HG03469 (cell line): ENCODE results near the gene CCSER1.
"Not testable (repeated sequence)": the region's sequence is repeated elsewhere in the genome, so short reads cannot be mapped to it uniquely, and the experiment has no call there.

Source experiments
- ATAC-seq: cut with Tn5 transposase; IDR thresholded peaks from one replicate; pipeline ENCODE4 v1.9.1; 2021; ENCODE audit warnings: mild to moderate bottlenecking, moderate library complexity, moderate number of reproducible peaks; ENCODE audit not compliant: unreplicated experiment

CCSER1 gene

DNA sequence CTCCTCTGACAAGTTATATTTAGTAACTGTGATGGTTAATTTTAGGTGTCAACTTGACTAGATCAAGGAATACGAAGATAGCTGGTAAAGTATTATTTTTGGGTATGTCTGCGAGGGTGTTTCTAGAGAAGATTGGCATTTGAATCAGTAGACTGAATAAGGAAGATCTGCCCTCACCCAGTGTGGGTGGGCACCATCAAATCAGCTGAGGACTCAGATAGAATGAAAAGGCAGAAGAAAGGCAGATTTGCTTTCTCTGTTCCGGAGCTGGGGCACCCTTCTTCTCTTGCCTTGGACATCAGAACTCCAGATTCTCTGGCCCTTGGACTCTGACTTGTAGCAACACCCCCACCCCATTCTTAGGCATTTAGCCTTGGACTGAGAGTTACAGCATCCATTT, 981.6 kb downstream of the CCSER1 start:
- ATAC-seq = no peak

DNA sequence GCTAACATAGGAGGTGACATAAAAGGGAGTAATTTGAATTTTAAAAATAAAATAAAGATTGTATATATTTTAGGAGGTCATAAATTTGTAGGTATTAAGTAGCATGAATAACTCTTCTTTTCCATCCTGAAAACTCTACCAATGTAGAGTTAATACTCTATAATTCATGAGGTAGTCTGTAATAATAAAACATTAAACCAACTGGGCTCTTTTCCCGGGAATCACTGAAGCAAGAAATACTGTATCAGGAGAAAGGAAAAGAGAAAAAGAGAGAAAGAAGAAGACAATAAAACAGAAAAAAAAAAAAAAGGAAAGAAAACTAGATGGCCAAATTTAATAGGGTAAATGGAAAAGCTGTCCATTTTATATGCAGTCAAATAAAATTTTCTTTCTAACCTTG, 984.4 kb downstream of the CCSER1 start:
- no peak for ATAC-seq

DNA sequence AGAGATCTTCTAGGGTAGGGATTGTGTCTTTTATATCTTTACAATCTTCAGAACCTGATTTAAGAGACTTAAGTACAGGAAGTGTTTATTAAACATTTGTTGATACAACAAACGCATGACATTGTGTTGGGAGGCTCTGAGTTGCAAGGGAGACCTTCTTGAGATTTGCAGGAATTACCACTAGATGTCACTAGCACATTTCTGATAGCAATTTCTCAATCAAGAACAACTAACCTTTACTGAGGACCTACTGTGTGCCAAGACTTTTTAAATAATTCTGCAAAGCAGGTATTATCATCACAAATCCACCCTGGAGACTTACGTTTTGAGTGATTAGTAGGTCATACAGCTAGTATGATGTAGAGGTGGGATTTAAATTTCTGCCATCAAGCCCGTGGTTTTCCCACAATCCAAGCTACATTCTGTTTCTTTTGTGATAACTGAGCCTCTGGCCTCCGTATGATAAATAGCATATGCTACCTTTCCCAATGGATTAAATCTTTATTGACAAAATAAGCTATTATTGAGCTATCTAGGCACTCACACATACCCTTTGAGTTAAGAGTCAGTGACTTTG, 986.0 kb downstream of the CCSER1 start:
- no peak for ATAC-seq

DNA sequence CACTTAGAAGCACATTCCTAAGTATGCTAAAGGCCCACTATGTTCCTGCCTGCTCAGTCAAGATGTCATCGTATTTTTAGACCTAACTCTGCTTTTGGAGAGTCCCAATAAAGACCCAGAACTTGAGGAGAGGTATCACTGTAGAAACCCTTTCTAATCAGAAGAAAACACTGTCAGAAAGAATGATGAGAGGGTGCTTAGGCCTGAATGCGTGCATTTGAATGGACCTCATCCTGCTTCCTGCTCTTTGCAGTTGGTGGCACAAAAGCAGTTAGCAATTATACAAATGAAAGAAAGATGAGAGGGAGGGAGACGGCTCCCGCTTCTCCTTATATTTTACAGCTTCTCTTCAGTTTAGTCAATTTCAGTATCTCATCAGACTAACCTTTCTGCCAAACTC, 987.2 kb downstream of the CCSER1 start:
- ATAC-seq = no peak

DNA sequence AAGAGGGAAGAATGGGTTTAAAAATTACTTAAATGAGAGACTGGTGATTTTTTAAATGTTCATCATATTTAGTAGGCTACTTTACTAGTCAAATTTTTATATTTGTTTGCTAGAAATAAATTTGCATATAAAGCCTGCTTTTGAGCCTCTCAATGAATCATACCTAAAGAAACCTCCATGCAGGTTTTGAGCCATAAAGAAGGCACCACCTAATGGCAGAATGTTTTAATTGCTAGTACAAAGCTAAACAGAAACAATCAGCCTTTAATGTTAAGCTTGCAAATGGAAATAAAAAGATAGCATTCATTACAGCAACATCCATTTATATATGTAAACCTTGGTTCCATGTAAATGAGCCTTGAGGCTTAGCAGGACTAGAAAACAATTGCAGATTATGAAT, 989.7 kb downstream of the CCSER1 start:
- ATAC-seq = no peak

DNA sequence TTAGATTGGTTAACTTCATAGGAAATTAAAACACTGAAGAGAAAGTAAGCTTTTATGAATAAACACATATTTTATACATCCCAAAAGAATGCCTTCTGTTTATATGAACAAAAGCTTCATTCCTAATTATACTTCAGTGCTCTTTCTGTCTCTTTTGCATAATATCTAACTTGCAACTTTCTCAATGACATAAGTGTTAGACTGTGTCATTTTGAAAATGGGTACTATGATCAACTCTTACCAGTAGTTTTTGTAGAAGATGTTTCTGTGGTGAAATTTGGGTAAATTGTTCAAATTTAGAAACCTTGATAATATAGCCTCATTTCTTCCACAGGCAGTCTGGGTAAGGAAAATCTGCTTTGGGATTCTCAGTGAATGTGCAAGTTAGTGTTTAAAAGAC, 991.4 kb downstream of the CCSER1 start:
- ATAC-seq = no peak

DNA sequence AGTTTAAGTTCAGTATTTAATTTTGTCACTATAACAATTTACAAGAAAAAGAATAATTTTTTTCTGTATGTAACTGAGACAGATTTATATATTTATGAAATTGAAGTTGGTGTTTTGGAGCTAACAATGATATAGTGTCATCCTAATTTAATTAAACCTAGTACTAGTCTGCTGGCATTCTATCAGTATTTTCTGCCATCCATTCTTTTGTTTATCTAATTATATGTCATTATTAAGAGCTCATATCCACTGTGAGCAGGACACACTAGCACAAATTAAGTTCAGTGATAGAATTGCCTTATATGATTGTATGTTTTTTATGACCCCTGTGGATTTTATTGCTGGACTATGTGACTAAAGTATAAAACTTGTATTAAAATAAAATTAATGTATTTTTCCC, 996.5 kb downstream of the CCSER1 start:
- ATAC-seq = no peak

DNA sequence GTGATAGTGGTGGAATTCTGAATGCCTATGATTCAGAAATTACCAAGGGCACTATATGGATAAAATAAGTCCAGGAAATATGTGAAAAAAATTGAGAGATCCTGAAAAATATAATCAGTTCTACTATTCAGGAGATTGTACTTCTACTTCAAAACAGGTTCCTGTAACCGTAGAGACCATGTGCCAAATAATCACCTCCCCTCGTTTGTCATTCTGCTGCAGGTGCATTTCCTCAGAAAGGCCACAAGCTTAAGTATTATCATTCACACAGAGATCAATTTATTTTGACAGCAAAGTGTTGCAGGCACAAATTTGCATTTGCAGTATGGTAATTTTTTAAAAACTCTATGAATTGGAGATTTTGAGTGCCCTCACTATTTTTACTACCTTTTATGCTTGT, 1000.0 kb downstream of the CCSER1 start:
- ATAC-seq = no peak

DNA sequence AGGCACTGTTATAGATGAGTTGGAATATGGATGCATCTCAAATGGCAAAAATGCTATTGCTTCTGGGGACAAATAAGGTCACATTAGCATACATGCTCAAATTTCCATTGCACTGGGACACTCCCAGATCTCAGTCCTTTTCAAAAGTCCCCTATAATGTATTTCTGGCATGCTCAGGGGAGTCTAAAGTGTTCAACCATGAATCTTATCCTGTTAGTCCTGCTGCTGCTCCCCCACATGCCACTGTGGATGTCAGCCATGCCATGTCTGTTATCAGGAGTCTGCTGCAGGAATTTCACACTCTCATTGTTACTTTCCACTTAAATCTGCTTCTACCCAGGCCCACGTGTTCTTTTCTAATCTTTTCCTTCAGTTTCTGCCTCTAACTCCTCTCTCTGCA, 1000.6 kb downstream of the CCSER1 start:
- ATAC-seq = no peak

DNA sequence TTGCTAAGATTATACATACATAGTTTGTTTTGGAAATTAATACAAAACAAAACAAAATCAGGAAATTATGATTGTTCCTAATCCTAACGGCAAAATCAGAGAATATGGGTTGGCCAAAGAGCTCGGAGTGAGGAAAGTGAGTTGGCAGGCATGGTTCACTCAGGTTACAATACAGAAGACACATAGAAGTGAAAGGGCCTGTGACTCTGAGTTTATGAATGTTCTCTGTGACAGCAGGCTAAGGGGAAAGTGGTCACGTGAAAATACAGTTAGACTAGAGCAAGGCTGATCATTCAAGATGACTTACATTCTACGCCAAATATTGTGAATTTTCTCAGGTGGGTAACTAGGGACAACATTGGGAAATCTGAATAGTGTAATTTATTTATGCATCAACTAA, 1001.3 kb downstream of the CCSER1 start:
- ATAC-seq = no peak

DNA sequence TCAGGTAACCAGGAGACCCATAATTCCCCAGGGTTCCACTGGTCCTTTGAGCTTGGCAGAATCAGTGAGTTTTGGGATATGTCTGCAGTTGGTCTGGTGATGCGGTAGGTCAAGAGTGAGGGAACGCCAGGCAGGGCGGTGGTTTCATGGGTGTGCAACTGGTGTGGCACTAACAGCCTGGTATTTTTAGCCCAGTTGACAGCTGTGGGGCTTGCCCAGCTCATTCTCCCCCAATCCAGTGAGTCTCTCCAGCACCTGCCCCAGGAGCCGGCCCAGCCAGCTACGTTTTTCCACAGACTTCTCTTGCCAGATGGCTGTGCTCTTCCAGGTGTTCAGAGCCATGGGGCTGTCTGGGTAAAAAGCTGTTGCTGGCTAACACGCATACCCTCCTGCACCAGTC, 1019.9 kb downstream of the CCSER1 start:
- ATAC-seq = no peak

DNA sequence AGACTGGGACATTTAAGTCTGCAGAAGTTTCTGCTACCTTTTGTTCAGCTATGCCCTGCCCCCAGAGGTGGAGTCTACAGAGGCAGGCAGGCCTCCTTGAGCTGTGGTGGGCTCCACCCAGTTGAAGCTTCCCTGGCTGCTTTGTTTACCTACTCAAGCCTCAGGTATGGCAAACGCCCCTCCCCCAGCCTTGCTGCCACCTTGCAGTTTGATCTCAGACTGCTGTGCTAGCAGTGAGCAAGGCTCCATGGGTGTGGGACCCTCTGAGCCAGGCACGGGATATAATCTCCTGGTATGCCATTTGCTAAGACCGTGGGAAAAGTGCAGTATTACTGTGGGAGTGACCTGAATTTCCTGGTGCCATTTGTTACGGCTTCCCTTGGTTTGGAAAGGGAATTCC, 1026.8 kb downstream of the CCSER1 start:
- not testable (repeated sequence) for ATAC-seq

DNA sequence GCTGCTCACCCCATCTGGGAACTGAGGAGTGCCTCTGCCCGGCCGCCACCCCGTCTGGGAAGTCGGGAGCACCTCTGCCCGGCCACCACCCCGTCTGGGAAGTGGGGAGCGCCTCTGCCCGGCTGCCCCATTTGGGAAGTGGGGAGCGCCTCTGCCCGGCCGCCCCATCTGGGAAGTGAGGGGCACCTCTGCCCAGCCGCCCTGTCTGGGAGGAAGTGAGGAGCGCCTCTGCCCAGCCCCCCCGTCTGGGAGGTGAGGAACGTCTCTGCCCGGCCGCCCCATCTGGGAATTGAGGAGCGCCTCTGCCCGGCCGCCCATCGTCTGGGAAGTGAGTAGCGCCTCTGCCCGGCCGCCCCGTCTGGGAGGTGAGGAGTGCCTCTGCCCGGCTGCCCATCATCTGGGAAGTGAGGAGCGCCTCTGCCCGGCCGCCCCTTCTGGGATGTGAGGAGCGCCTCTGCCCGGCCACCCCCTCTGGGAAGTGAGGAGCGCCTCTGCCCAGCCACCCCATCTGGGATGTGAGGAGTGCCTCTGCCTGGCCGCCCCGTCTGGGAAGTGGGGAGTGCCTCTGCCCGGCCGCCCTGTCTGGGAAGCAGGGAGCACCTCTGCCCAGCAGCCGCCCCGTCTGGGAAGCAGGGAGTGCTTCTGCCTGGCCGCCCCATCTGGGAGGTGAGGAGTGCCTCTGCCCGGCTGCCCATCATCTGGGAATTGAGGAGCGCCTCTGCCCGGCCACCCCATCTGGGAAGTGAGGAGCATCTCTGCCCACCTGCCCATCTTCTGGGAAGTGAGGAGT, 1040.9 kb downstream of the CCSER1 start:
- not testable (repeated sequence) for ATAC-seq

DNA sequence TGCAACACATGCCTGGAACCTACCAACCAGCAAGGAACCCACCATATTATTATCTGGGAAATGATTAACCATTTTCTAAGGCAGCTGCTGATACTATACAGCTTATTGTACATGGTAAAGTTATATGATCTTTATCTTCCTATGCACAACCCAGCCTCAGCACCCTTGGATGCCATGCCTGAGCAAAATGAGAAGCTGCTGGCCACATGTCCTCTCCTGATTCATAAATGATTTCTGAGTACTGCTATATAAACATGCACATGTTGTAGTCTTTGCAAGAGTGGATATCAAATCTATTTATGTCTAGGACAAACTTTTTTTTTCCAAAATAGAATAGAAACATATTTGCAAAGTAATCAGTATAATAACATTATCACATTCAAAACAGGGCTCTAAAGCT, 1043.6 kb downstream of the CCSER1 start:
- no peak for ATAC-seq

DNA sequence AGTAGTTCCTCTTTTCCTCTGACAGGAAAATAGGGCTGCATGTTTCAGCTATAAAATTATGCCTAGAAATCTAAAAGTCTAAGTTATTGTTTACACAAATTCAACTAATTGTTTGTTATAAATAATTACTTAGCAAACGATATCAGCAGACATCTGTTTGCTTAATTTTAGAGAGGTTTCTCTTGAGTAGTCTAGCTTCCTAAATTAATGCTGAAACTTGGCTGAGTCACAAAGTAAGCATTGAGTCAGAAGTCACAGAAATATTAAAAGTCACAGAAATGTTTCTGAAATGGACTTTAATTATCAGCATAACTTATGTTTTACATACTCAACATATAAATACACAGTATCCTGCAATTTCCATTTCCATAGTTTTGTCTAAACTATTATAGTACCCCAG, 1044.0 kb downstream of the CCSER1 start:
- no peak for ATAC-seq

DNA sequence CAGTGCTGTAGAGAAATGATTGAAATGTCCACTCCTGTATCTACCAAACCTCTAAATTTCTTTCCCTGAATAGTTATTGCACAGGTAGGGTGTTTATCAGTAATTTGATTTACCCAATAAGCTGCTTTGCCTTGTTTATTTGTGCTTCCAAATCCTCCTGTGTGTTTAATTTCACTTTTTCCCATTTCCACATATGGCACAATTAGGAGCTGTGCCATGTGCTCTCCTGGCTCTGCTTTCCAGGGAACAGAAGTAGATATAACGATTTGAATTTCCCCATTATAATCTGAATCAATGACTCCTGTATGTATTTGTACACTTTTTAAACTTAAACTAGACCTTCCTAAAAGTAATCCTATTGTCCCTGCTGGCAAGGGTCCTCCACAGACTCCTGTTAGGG, 1057.9 kb downstream of the CCSER1 start:
- not testable (repeated sequence) for ATAC-seq

DNA sequence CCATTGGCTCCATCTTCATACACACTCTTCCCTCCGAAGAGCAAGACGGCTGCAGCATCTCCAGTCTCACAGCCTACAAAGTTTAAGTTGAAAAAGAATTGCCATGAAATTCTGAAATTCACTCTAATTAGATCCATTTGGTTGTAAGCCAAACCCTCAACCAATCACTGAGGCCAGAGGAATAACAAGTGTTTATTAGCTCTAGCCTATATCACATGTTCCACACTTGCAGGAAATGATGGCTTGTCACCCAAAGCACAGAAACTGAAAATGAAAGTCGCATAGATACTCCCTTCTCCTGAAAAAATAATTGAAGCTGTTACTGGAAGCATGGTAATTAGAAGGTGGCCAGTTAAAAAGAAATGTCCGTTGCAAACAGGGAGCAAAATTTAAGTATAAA, 1071.8 kb downstream of the CCSER1 start:
- ATAC-seq = no peak

DNA sequence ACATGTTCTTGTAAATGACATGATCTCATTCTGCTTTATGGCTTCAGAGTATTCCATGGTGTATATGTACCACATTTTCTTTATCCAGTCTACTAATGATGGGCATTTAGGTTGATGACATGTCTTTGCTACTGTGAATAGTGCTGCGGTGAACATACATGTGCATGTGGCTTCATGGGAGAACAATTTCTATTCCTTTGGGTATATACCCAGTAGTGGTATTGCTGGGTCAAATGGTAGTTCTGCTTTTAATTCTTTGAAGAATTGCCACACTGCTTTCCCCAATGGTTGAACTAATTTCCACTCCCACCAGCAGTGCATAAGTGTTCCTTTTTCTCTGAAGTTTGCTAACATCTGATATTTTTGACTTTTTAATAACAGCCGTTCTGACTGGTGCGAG, 1080.3 kb downstream of the CCSER1 start:
- no peak for ATAC-seq

DNA sequence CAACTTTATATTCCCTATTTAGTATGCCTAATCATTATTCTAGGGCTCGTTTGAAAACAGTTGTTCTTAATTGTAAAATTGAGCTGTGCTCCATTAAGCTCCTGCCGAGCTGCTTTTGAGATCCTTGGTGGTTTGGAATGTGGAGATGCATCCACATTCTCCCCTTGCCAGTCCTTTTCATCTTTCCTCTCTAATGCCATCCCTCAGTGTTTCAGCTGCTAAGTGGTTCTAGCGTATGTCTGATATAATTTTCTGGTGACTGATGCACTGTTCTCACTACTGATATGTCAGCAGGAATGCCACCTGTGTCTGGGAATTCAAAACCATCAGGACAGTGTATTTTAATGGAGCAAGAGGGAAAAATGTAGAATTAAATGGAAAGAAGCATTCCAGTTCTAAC, 1085.0 kb downstream of the CCSER1 start:
- ATAC-seq = no peak

DNA sequence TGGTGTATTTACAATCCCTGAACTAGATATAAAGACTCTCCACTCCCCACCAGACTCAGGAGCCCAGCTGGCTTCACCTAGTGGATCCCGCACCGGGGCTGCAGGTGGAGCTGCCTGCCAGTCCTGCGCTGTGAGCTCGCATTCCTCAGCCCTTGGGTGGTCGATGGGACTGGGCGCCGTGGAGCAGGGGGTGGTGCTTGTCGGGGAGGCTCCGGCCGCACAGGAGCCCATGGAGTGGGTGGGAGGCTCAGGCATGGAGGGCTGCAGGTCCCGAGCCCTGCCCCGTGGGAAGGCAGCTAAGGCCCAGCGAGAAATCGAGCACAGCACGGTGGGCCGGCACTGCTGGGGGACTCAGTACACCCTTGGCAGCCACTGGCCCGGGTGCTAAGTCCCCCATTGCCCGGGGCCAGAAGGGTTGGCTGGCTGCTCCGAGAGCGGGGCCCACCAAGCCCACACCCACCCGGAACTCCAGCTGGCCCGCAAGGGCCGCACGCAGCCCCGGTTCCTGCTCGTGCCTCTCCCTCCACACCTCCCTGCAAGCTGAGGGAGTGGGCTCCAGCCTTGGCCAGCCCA, 1090.7 kb downstream of the CCSER1 start:
- not testable (repeated sequence) for ATAC-seq

DNA sequence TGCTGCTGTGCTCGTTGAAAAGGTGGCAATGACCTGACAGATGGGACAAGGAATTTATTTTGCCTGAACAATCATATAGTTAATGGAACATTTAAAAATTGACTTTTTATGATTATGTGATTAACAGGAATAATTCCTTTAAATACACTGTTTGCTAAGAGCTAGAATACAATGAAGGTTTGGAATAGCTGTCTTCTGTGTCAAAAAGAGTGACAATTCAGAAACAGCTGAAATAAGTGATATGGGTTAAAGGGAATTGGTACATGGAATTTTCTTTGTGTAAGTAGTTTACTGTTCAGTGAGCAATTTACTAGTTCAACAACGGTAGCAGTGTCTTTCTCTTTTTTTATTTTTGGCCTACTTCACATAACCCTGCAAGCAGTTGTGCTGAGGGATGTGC, 1093.1 kb downstream of the CCSER1 start:
- ATAC-seq = no peak

DNA sequence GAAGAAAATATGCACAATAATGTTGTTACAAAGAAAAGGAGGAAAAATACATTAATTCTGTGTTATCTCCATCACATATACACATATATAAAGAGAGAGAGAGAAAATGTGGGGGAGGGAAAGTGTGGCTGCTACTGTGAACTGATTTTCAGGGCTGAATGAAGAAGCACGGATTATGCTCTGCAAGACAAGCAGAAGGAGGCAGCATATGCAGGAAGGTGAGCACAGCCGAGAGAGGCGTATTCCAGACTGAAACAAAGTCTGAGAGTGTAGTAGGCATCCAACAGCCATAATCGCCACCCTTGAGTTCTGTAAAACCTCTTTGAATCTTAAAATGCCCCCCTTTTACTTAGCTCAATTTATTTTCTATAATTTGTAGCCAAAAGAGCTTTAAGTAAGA, 1094.8 kb downstream of the CCSER1 start:
- no peak for ATAC-seq
